ENCODE measurements around the gene KNDC1. TPM values are rescaled to one million over a fixed set of nuclear protein-coding genes. Genes with fewer than 3 reads are reported as not detected.
A peak's percentile ranks its signal among the peaks of the same experiment; 100 is the strongest.

The KNDC1 gene
- total RNA-seq, 4 donors from 2014 or later: 2.1 to 9.3 (median 3.5) TPM

DNA sequence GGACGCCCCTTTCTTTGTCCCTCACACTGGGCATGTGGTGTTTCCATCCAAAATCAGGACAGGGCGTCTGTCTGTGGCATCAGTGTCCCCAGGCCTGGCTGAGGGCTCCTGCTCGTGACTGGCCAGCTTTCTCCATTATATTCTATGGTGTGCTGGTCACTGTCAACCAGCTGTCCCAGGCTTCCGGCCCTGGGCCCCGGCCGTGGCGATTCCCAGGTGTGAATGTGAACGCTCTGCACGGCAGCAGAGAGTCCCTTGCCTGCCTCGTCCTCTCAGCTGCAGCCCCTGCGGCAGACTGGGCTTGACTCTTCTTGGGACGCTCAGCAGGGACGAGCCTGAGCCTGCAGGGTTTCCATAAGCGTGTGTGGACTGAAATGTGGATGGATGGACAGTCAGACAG, 64.1 kb downstream of the KNDC1 start:
- WGBS, 2 donors: 66% methylated on average over 11 to 13 of the region's 14 CpGs
- intact Hi-C loops (cut with DNase I): no loop called here
- Histone ChIP-seq H3K4me1 (peaks cover 4 to 8% of the 10 kb centered on the region in 2 donors), H3K9me3 (no peaks in the 10 kb centered on the region), H3K27ac (no peak overlapping the region), H3K4me3 (replicated peaks in 1 of 3) (no peak overlapping the region), H3K27me3 (peaks cover under 1% of the 10 kb centered on the region), H3K36me3 (no peaks in the 10 kb centered on the region)
- TF ChIP-seq POLR2A (IDR thresholded peaks at IDR 0.05): no peak
- TF ChIP-seq, protein P1, sequence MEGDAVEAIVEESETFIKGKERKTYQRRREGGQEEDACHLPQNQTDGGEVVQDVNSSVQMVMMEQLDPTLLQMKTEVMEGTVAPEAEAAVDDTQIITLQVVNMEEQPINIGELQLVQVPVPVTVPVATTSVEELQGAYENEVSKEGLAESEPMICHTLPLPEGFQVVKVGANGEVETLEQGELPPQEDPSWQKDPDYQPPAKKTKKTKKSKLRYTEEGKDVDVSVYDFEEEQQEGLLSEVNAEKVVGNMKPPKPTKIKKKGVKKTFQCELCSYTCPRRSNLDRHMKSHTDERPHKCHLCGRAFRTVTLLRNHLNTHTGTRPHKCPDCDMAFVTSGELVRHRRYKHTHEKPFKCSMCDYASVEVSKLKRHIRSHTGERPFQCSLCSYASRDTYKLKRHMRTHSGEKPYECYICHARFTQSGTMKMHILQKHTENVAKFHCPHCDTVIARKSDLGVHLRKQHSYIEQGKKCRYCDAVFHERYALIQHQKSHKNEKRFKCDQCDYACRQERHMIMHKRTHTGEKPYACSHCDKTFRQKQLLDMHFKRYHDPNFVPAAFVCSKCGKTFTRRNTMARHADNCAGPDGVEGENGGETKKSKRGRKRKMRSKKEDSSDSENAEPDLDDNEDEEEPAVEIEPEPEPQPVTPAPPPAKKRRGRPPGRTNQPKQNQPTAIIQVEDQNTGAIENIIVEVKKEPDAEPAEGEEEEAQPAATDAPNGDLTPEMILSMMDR (IDR thresholded peaks at IDR 0.05): no peak
- no peak for DNase-seq

DNA sequence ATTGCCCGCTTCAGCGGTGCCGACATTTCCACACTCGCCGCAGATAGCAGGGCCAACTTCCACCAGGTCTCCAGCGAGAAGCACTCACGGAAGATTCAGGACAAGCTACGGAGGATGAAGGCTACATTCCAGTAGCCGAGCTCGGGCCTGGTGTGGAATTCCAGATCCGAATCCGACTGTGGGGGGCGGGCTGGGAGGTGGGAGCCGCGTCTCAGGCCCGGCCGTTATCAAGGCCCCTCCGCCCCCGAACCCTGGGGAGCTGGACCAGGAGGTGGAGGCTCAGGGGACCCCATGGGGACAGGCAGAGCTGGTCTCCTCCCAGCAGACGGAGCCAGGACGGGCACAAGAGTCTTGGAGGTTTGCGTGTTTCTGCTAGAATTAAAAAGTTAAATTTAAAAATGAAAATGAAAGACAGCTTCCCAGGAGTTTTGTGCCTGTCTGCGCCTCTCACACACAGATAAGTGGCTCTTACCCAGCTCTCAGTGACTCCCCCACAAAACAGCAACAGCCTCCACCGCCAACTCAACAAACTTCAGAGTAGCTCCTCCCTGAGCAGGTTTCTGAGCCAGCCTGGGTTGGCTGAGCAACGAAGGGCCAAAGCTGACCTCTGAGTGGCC, 64.8 kb downstream of the KNDC1 start:
- no peaks in the 10 kb centered on the region for H3K9me3 ChIP-seq
- intact Hi-C loops (cut with DNase I): no loop called here
- peak; percentile 78 for DNase-seq
- H3K27me3 ChIP-seq: peaks cover 8% of the 10 kb centered on the region
- 12 to 28% methylated on average over 11 to 22 of the region's 25 CpGs for WGBS, 2 donors
- no peaks in the 10 kb centered on the region for H3K36me3 ChIP-seq
- no peak for TF ChIP-seq POLR2A (IDR thresholded peaks at IDR 0.05)
- TF ChIP-seq, protein P1 (IDR thresholded peaks at IDR 0.05): no peak
- peaks cover 4 to 13% of the 10 kb centered on the region in 2 donors for H3K4me1 ChIP-seq
- H3K27ac ChIP-seq: peak overlapping the region in 2 of 3 donors; percentile 49 to 51
- H3K4me3 ChIP-seq (replicated peaks in 1 of 3): peak overlapping the region in 2 of 3 donors; percentile 31 to 34

DNA sequence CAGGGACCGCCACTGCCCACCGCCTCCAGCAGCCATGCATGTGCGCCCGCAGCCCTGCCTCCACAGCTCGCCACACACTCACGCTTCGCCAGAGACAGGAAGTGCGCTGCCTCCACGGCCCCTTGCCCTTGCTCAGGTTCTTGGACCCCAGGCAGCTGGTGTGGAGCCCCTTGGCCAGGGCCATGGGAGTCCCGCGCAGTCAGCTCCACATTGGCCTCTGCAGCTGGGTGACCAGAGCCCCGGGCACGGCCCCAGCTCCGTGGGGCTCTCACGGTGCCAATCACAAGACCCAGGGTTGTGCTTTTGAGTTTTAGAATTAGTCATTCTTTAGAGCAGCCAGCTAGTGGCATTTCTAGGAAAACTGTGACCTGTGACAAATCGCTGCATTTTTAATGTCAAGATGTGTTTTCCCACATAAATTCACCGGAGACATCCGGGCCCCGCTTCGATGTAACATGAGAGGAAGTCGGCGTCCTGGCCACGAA, 65.7 kb downstream of the KNDC1 start:
- Histone ChIP-seq H3K9me3 (no peaks in the 10 kb centered on the region), H3K4me1 (peaks cover 4 to 18% of the 10 kb centered on the region in 2 donors), H3K4me3 (replicated peaks in 1 of 3) (no peak overlapping the region), H3K27ac (peak overlapping the region in 1 of 3 donors; percentile 51), H3K27me3 (peaks cover 9% of the 10 kb centered on the region), H3K36me3 (no peaks in the 10 kb centered on the region)
- DNase-seq: peak; percentile 10 to 22
- intact Hi-C loops (cut with DNase I): no loop called here
- 70 to 72% methylated on average over 17 to 23 of the region's 23 CpGs for WGBS, 2 donors
- TF ChIP-seq, protein P1 (IDR thresholded peaks at IDR 0.05): no peak
- no peak for TF ChIP-seq POLR2A (IDR thresholded peaks at IDR 0.05)

DNA sequence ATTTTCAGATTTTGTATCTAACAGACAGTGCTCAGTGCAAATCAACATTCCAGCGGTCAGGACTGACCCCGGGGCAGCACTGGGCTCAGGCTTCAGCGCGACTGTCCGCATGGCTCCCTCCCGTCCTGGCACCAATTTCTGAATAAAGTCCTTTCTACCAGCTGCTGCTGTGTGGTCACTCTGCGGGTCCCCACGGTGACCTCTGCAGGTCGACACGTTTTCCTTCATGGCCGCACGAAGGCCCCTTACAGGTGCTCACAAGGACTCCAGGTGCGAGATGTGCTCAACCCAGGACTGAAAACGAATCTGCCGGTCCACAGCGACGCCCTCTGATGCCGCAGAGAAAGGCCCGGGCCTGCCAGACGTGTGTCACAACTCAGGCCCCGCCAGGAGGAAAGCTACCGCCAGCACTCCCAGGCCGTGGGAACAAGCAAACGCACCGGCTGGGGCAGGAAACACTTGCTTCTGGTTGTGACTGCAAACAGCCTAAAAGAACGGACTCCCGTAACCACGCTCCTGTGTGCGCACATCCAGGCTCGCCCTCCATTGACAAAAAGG, 66.3 kb downstream of the KNDC1 start:
- Histone ChIP-seq H3K27me3 (peaks cover 11% of the 10 kb centered on the region), H3K9me3 (no peaks in the 10 kb centered on the region), H3K4me3 (replicated peaks in 1 of 3) (no peak overlapping the region), H3K4me1 (peaks cover 4 to 20% of the 10 kb centered on the region in 2 donors), H3K27ac (no peak overlapping the region), H3K36me3 (no peaks in the 10 kb centered on the region)
- TF ChIP-seq POLR2A (IDR thresholded peaks at IDR 0.05): no peak
- TF ChIP-seq, protein P1 (IDR thresholded peaks at IDR 0.05): no peak
- 79 to 88% methylated on average over 23 to 30 of the region's 30 CpGs for WGBS, 2 donors
- no peak for DNase-seq
- intact Hi-C loops (cut with DNase I): no loop called here

DNA sequence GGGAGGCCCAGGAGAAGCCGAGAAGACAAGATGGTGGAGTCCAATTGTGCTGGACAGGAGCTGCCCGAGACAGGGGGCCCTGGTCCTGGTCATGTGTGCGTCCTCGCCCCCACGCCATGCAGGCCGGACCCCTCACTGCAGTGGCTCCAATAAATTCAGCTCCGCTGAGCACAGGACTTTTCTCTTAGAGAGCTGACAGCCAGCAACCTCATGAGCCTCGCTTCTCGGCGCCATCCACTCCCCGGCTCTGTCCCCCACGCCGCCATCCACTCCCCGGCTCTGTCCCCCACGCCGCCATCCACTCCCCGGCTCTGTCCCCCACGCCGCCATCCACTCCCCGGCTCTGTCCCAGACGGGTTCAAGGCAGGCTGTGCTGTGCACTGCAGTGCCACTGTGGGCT, 67.2 kb downstream of the KNDC1 start:
- H3K9me3 ChIP-seq: no peaks in the 10 kb centered on the region
- peaks cover 4 to 20% of the 10 kb centered on the region in 2 donors for H3K4me1 ChIP-seq
- intact Hi-C loops (cut with DNase I): no loop called here
- peaks cover 13% of the 10 kb centered on the region for H3K27me3 ChIP-seq
- no peaks in the 10 kb centered on the region for H3K36me3 ChIP-seq
- no peak for DNase-seq
- 90% methylated on average over 21 of the region's 21 CpGs for WGBS, 2 donors
- TF ChIP-seq, protein P1 (IDR thresholded peaks at IDR 0.05): no peak
- no peak for TF ChIP-seq POLR2A (IDR thresholded peaks at IDR 0.05)
- H3K4me3 ChIP-seq (replicated peaks in 1 of 3): no peak overlapping the region
- H3K27ac ChIP-seq: no peak overlapping the region
